ENCODE results near the gene RBMS1.
"Not testable (repeated sequence)": the region's sequence is repeated elsewhere in the genome, so short reads cannot be mapped to it uniquely, and the experiment has no call there.

The RBMS1 gene

GRCh38 chr2:160430001-160430344 is 63.6 kb downstream of the RBMS1 start:
- DNase-seq = no peak

GRCh38 chr2:160429248-160430000 is 64.2 kb downstream of the RBMS1 start:
- peak; percentile 15 for DNase-seq

- no peak for DNase-seq
These were observed 65.2 kb downstream of the RBMS1 start for GRCh38 chr2:160428405-160428763.

- DNase-seq = no peak
These were observed 65.8 kb downstream of the RBMS1 start for GRCh38 chr2:160427629-160428404.

GRCh38 chr2:160426604-160427003 is 67.0 kb downstream of the RBMS1 start:
- no peak for DNase-seq

GRCh38 chr2:160425434-160426151 is 68.0 kb downstream of the RBMS1 start:
- DNase-seq = no peak

- no peak for DNase-seq
These were observed 70.5 kb downstream of the RBMS1 start for GRCh38 chr2:160423126-160423525.

- DNase-seq = not testable (repeated sequence)
These were observed 71.7 kb downstream of the RBMS1 start for GRCh38 chr2:160421646-160422501.

GRCh38 chr2:160420711-160421110 is 72.9 kb downstream of the RBMS1 start:
- no peak for DNase-seq

GRCh38 chr2:160419776-160420505 is 73.7 kb downstream of the RBMS1 start:
- DNase-seq = no peak

GRCh38 chr2:160418853-160419252 is 74.8 kb downstream of the RBMS1 start:
- DNase-seq = no peak

GRCh38 chr2:160418398-160418765 is 75.2 kb downstream of the RBMS1 start:
- no peak for DNase-seq

GRCh38 chr2:160417745-160418397 is 75.7 kb downstream of the RBMS1 start:
- DNase-seq = no peak

- no peak for DNase-seq
These were observed 77.6 kb downstream of the RBMS1 start for GRCh38 chr2:160415991-160416390.

GRCh38 chr2:160411955-160412354 is 81.7 kb downstream of the RBMS1 start:
- DNase-seq = no peak

- DNase-seq = peak; percentile 13
These were observed 82.4 kb downstream of the RBMS1 start for GRCh38 chr2:160411167-160411566.

- no peak for DNase-seq
These were observed 84.1 kb downstream of the RBMS1 start for GRCh38 chr2:160409480-160409879.

GRCh38 chr2:160408959-160409291 is 84.7 kb downstream of the RBMS1 start:
- DNase-seq = no peak

- DNase-seq = no peak
These were observed 85.2 kb downstream of the RBMS1 start for GRCh38 chr2:160408173-160408958.

GRCh38 chr2:160407393-160408172 is 86.0 kb downstream of the RBMS1 start:
- no peak for DNase-seq

Measured in SIG-M5 (cell line).